ENCODE results near the gene MICAL2.

Gene MICAL2

GRCh38 chr11:12066799-12067508 is 43.4 kb upstream of the MICAL2 start:
- TF ChIP-seq, protein P1, sequence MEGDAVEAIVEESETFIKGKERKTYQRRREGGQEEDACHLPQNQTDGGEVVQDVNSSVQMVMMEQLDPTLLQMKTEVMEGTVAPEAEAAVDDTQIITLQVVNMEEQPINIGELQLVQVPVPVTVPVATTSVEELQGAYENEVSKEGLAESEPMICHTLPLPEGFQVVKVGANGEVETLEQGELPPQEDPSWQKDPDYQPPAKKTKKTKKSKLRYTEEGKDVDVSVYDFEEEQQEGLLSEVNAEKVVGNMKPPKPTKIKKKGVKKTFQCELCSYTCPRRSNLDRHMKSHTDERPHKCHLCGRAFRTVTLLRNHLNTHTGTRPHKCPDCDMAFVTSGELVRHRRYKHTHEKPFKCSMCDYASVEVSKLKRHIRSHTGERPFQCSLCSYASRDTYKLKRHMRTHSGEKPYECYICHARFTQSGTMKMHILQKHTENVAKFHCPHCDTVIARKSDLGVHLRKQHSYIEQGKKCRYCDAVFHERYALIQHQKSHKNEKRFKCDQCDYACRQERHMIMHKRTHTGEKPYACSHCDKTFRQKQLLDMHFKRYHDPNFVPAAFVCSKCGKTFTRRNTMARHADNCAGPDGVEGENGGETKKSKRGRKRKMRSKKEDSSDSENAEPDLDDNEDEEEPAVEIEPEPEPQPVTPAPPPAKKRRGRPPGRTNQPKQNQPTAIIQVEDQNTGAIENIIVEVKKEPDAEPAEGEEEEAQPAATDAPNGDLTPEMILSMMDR (IDR thresholded peaks at IDR 0.05; ENCODE audit: borderline replicate concordance, insufficient read depth, low read depth, low read length) = no peak
- no peak overlapping the region for H3K4me3 ChIP-seq (ENCODE audit: low read depth, low read length)

- TF ChIP-seq, protein P1 (IDR thresholded peaks at IDR 0.05; ENCODE audit: borderline replicate concordance, insufficient read depth, low read depth, low read length) = no peak
- H3K4me3 ChIP-seq (ENCODE audit: low read depth, low read length) = no peak overlapping the region
Measured at GRCh38 chr11:12067796-12068357, 42.5 kb upstream of the MICAL2 start.

GRCh38 chr11:12069066-12069676 is 41.2 kb upstream of the MICAL2 start:
- H3K4me3 ChIP-seq (ENCODE audit: low read depth, low read length) = no peak overlapping the region
- TF ChIP-seq, protein P1 (IDR thresholded peaks at IDR 0.05; ENCODE audit: borderline replicate concordance, insufficient read depth, low read depth, low read length) = no peak

- TF ChIP-seq, protein P1 (IDR thresholded peaks at IDR 0.05; ENCODE audit: borderline replicate concordance, insufficient read depth, low read depth, low read length) = no peak
- no peak overlapping the region for H3K4me3 ChIP-seq (ENCODE audit: low read depth, low read length)
Measured at GRCh38 chr11:12070446-12071267, 39.7 kb upstream of the MICAL2 start.

DNA sequence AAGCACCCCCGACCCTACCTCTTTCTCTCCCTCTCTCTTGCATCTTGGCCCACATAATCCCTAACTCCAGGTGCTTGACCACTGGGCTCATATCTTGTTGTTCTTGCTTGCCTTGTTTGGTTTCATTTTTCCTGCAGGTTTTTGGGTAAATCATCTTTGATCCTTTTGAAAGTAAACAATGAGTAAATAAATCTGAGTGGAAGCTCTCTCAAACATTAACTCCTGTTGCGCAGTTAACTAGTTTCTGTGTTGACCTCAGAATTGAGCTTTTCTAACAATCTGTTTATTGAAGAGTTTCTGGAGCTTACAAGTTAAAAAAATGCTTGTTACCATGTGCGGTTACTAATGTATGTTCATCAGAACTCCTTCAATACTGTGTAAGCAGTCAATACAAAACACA is 38.8 kb upstream of the MICAL2 start:
- H3K4me3 ChIP-seq (ENCODE audit: low read depth, low read length) = no peak overlapping the region
- TF ChIP-seq, protein P1 (IDR thresholded peaks at IDR 0.05; ENCODE audit: borderline replicate concordance, insufficient read depth, low read depth, low read length) = no peak

DNA sequence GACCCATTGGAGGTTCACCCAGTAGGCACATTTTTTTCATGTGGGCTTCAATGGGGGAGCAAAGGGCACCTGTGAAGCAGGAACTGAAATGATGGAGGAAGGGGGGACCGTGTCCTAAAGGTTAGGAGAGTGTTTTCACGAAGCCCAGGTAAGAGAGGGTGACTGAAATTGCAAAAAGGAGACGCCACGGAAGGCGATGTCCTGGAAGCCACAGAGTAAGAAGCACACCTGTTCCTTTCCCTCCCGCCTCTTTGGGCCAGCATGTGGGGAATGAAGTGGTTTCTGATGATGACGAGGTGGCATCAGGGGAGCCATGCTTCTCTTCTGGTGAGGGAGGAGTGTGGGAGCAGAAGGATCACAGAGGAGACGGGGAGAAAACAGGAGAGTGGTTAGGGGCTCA is 37.0 kb upstream of the MICAL2 start:
- no peak overlapping the region for H3K4me3 ChIP-seq (ENCODE audit: low read depth, low read length)
- TF ChIP-seq, protein P1 (IDR thresholded peaks at IDR 0.05; ENCODE audit: borderline replicate concordance, insufficient read depth, low read depth, low read length) = no peak

Data from GM12875 (cell line).